Measurements from ENCODE around the gene SLC38A1. TPM values are rescaled to one million over a fixed set of nuclear protein-coding genes. Genes with fewer than 3 reads are reported as not detected.

Gene SLC38A1
- total and polyA plus RNA-seq, 11 donors, result 41.5 to 250 (median 157) TPM

DNA sequence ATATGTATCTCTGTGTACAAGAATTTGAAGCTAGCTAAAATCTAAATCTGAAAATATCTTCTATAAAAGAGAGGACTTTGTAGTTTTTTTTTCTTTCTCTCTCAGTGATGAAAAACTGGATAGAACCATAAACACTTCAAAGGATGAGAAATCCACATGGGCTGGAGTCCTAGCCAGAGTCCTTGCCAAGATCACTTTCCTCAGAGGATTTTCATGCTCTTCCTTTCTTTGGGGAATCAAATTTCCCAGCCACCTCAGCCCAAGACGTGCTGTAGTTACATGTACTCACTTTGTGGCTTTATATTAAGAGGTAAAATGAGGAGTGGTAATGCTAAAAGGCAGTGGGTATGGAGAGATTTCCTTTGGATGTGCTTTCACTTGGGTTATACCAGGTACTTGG is 110.3 kb downstream of the SLC38A1 start:
- H3K36me3 ChIP-seq, result no peaks in the 10 kb centered on the region
- WGBS, 4 donors, result 34 to 55% (median 44%) methylated on average over 1 of the region's 1 CpG
- no peak overlapping the region for H3K4me3 ChIP-seq
- no peaks in the 10 kb centered on the region for H3K27me3 ChIP-seq
- intact Hi-C loops (cut with DNase I), result loop anchor here in 6 of 10 donors (10.0 kb wide), 4 partner anchors 106 to 516 kb away; partner anchors contain the start of gene SLC38A1 (in 1 of the 6)
- peaks cover 0 to 12% (median 4%) of the 10 kb centered on the region in 12 donors for H3K9me3 ChIP-seq
- H3K4me1 ChIP-seq, result peaks cover 0 to 37% (median 6%) of the 10 kb centered on the region in 12 donors
- ATAC-seq (no peak), DNase-seq (no peak)
- TF ChIP-seq CTCF (IDR thresholded peaks at IDR 0.05) (no peak), POLR2A (IDR thresholded peaks at IDR 0.05) (no peak)
- H3K27ac ChIP-seq, result peak overlapping the region in 2 of 12 donors; percentile 2 to 63

DNA sequence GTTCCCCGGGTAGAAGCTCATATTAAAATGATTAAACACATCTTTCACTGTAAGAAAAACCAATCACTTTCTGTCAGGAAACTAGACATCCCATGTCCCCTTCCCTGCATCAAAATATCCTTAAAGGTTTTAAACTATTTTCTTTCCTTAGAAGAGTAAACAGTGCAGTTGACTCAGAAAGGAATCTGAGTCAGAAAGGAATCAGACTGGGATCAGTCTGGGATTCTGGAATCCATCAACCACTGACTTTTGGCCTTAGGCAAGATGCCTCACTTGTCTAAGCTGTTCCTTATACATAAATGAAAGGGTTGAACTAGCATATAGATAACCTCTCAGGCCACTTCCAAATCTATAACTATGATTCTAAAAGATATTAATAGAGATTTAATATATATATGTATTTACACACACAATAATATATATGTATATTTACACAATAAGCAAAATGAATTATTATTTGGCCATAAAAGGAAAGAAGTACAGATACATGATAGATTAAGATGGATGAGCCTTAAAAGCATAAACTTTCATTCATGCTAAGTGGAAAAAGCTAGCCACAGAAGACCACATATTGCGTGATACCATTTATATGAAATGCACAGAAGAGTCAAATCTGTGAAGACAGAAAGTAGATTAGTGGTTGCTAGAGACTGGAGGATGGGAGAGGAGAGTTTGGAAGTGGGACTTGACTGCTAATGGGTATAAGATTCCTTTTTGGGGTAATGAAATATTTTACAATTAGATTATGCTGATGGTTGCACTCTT is 114.4 kb downstream of the SLC38A1 start:
- Histone ChIP-seq H3K27ac (no peak overlapping the region), H3K4me3 (no peak overlapping the region), H3K27me3 (no peaks in the 10 kb centered on the region), H3K9me3 (peaks cover 0 to 12% (median 4%) of the 10 kb centered on the region in 12 donors), H3K36me3 (no peaks in the 10 kb centered on the region), H3K4me1 (peaks cover 0 to 22% (median 0%) of the 10 kb centered on the region in 12 donors)
- TF ChIP-seq POLR2A (IDR thresholded peaks at IDR 0.05) (no peak), CTCF (IDR thresholded peaks at IDR 0.05) (no peak)
- DNase-seq, result no peak
- ATAC-seq, result peak in 1 of 4 donors; percentile 58
- intact Hi-C loops (cut with DNase I), result loop anchor here in 6 of 10 donors (10.0 kb wide), 4 partner anchors 110 to 520 kb away; partner anchors contain the start of gene SLC38A1 (in 1 of the 6)
- 60 to 64% (median 61%) methylated on average over 2 of the region's 2 CpGs for WGBS, 4 donors

GRCh38 chr12:46153268-46153872 is 115.5 kb downstream of the SLC38A1 start:
- no peak for TF ChIP-seq POLR2A (IDR thresholded peaks at IDR 0.05)
- TF ChIP-seq CTCF (IDR thresholded peaks at IDR 0.05), result peak; percentile 33 to 72 (median 57)
- intact Hi-C loops (cut with DNase I), result loop anchor here in 7 of 10 donors (2.0 to 10.0 kb wide), 5 partner anchors 111 to 521 kb away; partner anchors contain the start of gene SLC38A1 (in 1 of the 7)

GRCh38 chr12:46152456-46152855 is 116.4 kb downstream of the SLC38A1 start:
- Histone ChIP-seq H3K4me1 (peaks cover 0 to 7% (median 0%) of the 10 kb centered on the region in 12 donors), H3K9me3 (peaks cover 0 to 12% (median 4%) of the 10 kb centered on the region in 12 donors), H3K36me3 (no peaks in the 10 kb centered on the region), H3K27me3 (peaks cover 0 to 2% (median 0%) of the 10 kb centered on the region in 9 donors), H3K4me3 (no peak overlapping the region), H3K27ac (no peak overlapping the region)
- no peak for TF ChIP-seq POLR2A (IDR thresholded peaks at IDR 0.05)
- TF ChIP-seq CTCF (IDR thresholded peaks at IDR 0.05), result no peak
- DNase-seq, result no peak
- ATAC-seq, result no peak
- WGBS, 4 donors, result 54 to 66% (median 61%) methylated on average over 1 of the region's 1 CpG
- intact Hi-C loops (cut with DNase I), result loop anchor here in 7 of 10 donors (2.0 to 10.0 kb wide), 5 partner anchors 112 to 522 kb away; partner anchors contain the start of gene SLC38A1 (in 1 of the 7)

More at GRCh38 chr12:46153268-46153872, 115.5 kb downstream of the SLC38A1 start:
- Histone ChIP-seq H3K9me3 (peaks cover 0 to 12% (median 4%) of the 10 kb centered on the region in 12 donors), H3K4me1 (peaks cover 0 to 11% (median 0%) of the 10 kb centered on the region in 12 donors), H3K27me3 (no peaks in the 10 kb centered on the region), H3K27ac (no peak overlapping the region), H3K4me3 (no peak overlapping the region), H3K36me3 (no peaks in the 10 kb centered on the region)
- 39 to 66% (median 54%) methylated on average over 2 of the region's 2 CpGs for WGBS, 4 donors
- ATAC-seq, result no peak
- DNase-seq, result no peak
